Measurements from ENCODE around the gene KLHL6.

DNA sequence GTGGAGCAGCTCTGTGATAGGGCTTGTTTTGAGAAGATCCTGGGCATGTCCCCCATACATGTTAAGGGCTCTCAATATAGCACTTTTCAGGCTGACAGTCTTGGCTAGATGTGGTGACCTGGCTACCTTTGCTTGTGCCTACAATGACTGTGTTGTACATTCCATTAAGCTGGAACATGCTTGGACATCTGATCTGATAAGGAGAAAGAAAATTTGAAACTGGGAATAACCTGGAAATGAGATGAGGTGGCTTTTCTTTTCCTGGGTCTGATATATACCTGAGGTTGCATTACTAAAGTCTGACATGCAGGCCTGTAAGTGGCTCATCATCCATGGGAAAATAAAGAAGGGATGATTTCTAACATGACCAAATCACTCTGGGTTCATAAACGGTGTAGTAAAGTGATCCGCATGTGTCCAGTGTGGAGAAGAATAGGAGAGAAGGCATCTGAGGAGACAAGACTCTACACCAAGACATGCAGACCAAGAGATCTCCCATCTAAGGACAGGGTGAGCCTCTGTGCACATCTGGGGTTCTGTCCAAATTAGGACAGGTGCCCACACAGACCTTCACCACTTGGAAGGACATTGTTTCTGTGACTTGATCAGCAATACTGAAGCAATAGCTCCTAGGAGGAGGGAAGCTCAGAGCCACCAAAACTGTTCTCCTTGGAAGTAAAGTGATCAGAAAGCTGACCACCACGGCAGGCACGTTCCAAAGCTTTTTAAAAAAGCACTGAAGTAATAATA is 62.0 kb downstream of the KLHL6 start:
- TF ChIP-seq, protein P1, sequence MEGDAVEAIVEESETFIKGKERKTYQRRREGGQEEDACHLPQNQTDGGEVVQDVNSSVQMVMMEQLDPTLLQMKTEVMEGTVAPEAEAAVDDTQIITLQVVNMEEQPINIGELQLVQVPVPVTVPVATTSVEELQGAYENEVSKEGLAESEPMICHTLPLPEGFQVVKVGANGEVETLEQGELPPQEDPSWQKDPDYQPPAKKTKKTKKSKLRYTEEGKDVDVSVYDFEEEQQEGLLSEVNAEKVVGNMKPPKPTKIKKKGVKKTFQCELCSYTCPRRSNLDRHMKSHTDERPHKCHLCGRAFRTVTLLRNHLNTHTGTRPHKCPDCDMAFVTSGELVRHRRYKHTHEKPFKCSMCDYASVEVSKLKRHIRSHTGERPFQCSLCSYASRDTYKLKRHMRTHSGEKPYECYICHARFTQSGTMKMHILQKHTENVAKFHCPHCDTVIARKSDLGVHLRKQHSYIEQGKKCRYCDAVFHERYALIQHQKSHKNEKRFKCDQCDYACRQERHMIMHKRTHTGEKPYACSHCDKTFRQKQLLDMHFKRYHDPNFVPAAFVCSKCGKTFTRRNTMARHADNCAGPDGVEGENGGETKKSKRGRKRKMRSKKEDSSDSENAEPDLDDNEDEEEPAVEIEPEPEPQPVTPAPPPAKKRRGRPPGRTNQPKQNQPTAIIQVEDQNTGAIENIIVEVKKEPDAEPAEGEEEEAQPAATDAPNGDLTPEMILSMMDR (IDR thresholded peaks at IDR 0.05) = no peak
- TF ChIP-seq POLR2A (IDR thresholded peaks at IDR 0.05) (no peak), EP300 (IDR thresholded peaks at IDR 0.05) (no peak)

All from tibial nerve (tissue), 4 donors.